Measurements from ENCODE around the gene SRCIN1.

- no peak for TF ChIP-seq CTCF (IDR thresholded peaks at IDR 0.05; ENCODE audit: insufficient read depth, low read length, poor library complexity, severe bottlenecking)
- no peak for TF ChIP-seq EZH2phosphoT487 (conservative IDR thresholded peaks at IDR 0.05; ENCODE audit: low read length)
These were observed 3.7 kb upstream of the SRCIN1 start for GRCh38 chr17:38609280-38610031.
